Heart right ventricle (tissue), 16 donors: ENCODE results near the gene CIITA. TPM values are rescaled to one million over a fixed set of nuclear protein-coding genes. Genes with fewer than 3 reads are reported as not detected.

Source experiments
- ATAC-seq, 8 donors: fragments of 200-7000 bp; cut with Tn5 transposase; one replicate each; pipeline ENCODE4 v1.9.1; 2020; ENCODE audit warnings: mild to moderate bottlenecking in 8 of 8, moderate library complexity in 8 of 8, moderate number of reproducible peaks in 1 of 8
- DNase-seq, 2 donors: peaks; one replicate each; pipeline ENCODE4 v3.0.0-alpha.2; 2020
- H3K27ac ChIP-seq, 10 donors: fragments of 200-600 bp; sonication (generic) in 2 of 10; one replicate each; pipeline versions ENCODE4 v1.5.0 to v1.8.0; 2020 to 2022; ENCODE audit warnings: mild to moderate bottlenecking in 3 of 10
- H3K27me3 ChIP-seq, 7 donors: fragments of 200-600 bp; one replicate each; pipeline ENCODE4 v1.8.0; 2021 to 2022; ENCODE audit warnings: mild to moderate bottlenecking in 2 of 7
- H3K36me3 ChIP-seq, 9 donors: fragments of 200-600 bp; sonication (generic) in 1 of 9; one replicate each; pipeline versions ENCODE4 v1.5.0 to v1.8.0; 2020 to 2022; ENCODE audit warnings: mild to moderate bottlenecking in 2 of 9
- H3K4me1 ChIP-seq, 9 donors: fragments of 200-600 bp; sonication (generic) in 1 of 9; one replicate each; pipeline versions ENCODE4 v1.5.0 to v1.8.0; 2020 to 2022; ENCODE audit warnings: mild to moderate bottlenecking in 4 of 9
- H3K4me3 ChIP-seq, 10 donors: fragments of 200-600 bp; sonication (generic) in 2 of 10; one replicate each; pipeline versions ENCODE4 v1.5.0 to v1.8.0; 2020 to 2022; ENCODE audit warnings: mild to moderate bottlenecking in 7 of 10, moderate library complexity in 2 of 10
- H3K9me3 ChIP-seq, 11 donors: fragments of 200-600 bp in 10 of 11; sonication (generic) in 2 of 11; one replicate each; pipeline versions ENCODE4 v1.5.0 to v1.8.0; 2013 to 2022; ENCODE audit warnings: mild to moderate bottlenecking in 2 of 11, control low read depth in 1 of 11, moderate library complexity in 1 of 11
- WGBS, 2 donors: extraction: QIAGEN DNeasy Blood & Tissue Kit; methylation state at CpG; one replicate each; pipeline ENCODE4 v1.1.7; 2013; ENCODE audit warnings: inconsistent platforms in 1 of 2; 5-methylcytosine and 5-hydroxymethylcytosine counted together
- intact Hi-C, 10 donors: fragments of 100-400 bp; cut with DNase I; formaldehyde crosslinking; loops; one replicate each; pipeline versions ENCODE4 v1.11.1 to v1.14.2; 2022
- polyA plus RNA-seq, 2 donors: library from polyadenylated mRNA; stranded (reverse); fragments of 200-250 nt; gene quantifications; one replicate each; pipeline ENCODE4 v1.2.3, GENCODE V29; 2013
- total RNA-seq, 10 donors: library from RNA; stranded (reverse); fragmentation: NEBNext Ultra II Directional in 3 of 10; extraction: Animal tissue kit (Norgen Biotek cat#: 25700) in 3 of 10; gene quantifications; one replicate each; pipeline versions ENCODE4 v1.2.1 to v1.2.4, GENCODE V29; 2021 to 2023
- TF ChIP-seq, protein P1 (sequence below), 9 donors: fragments of 200-600 bp; sonication (generic) in 2 of 9; IDR thresholded peaks; one replicate each; pipeline versions ENCODE4 v1.5.0 to v1.8.0; 2021 to 2022; ENCODE audit warnings: antibody characterized with exemption in 9 of 9, mild to moderate bottlenecking in 5 of 9, moderate library complexity in 1 of 9
- donor health status: Arrhythmogenic right ventricular cardiomyopathy.
- donor health status: ischemic (EF 13 %, LVEDD 7.1; RV severe dilation, severe dysfunction).
- donor health status: healthy with polysubstance abuse.
- donor health status: DM: no; HTN: yes; CAD: no.
- donor health status: DM: no; HTN: no; CAD: no.
- donor health status: ischemic (EF 25% LVEDD 6.9; RV normal size, moderate dysfunction).
- donor health status: ischemic (EF 25% LVEDD 5.7; RV mildly dilated, moderate dysfunction).
- donor health status: healthy.
- donor health status: DM: yes; HTN: yes; CAD: no.
- donor health status: Ischemic cardiomyopathy.
- donor health status: ischemic (EF 35%, LVEDD 5.7; RV mildly dilated, moderate dysfunction).
- donor health status: nonischemic (EF 11% LVEDD 7.7; RV severe dilation, severe dysfunction).
- donor health status: DM: yes; HTN: yes; CAD: no.
- donor health status: PGD.
- donor health status: ischemic (EF 29% LVEDD 5.4; RV normal size, mild dysfunction).
- donor health status: nonischemic (EF 23%, LVEDD 6.1; RV moderate dilation, normal function).

CIITA gene
- total and polyA plus RNA-seq, 12 donors = 2.1 to 50.8 (median 8.7) TPM

DNA sequence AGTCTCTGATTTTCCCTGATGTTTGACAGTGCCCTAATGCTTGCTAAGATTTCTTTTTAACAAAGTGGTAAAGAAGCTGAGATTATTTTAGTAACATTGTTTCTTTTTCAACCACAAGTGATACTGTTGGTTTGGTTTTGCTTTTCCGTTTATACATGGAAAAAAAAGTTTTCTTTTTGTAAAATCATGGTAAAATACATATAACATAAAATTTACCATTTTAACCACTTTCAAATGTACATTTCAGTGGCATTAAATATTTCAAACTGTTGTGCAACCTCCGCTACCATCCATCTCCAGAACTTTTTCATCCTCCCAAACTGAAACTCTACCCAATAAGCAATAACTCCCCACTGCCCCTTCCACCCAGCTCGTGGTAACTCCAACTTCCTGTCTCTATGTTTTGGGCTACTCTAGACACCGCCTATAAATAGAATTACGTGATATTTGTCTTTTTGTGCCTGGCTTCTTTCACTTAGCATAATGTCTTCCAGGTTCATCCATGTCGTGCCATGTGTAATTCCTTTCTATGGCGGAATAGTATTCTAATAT is 4.6 kb downstream of the CIITA start:
- Histone ChIP-seq H3K9me3 (no peaks in the 10 kb centered on the region), H3K36me3 (peaks cover 0 to 28% (median 0%) of the 10 kb centered on the region in 9 donors), H3K27me3 (peaks cover 0 to 25% (median 20%) of the 10 kb centered on the region in 7 donors), H3K4me3 (peak overlapping the region in 1 of 10 donors; percentile 71), H3K27ac (peak overlapping the region in 2 of 10 donors; percentile 83 to 88), H3K4me1 (peaks cover 4 to 91% (median 22%) of the 10 kb centered on the region in 9 donors)
- 66 to 70% methylated on average over 7 of the region's 7 CpGs for WGBS, 2 donors
- intact Hi-C loops = loop anchor here in 1 of 10 donors (10.0 kb wide), 1 partner anchor 107 kb away; no protein-coding TSS in a partner anchor
- ATAC-seq (no peak), DNase-seq (no peak)
- TF ChIP-seq, protein P1, sequence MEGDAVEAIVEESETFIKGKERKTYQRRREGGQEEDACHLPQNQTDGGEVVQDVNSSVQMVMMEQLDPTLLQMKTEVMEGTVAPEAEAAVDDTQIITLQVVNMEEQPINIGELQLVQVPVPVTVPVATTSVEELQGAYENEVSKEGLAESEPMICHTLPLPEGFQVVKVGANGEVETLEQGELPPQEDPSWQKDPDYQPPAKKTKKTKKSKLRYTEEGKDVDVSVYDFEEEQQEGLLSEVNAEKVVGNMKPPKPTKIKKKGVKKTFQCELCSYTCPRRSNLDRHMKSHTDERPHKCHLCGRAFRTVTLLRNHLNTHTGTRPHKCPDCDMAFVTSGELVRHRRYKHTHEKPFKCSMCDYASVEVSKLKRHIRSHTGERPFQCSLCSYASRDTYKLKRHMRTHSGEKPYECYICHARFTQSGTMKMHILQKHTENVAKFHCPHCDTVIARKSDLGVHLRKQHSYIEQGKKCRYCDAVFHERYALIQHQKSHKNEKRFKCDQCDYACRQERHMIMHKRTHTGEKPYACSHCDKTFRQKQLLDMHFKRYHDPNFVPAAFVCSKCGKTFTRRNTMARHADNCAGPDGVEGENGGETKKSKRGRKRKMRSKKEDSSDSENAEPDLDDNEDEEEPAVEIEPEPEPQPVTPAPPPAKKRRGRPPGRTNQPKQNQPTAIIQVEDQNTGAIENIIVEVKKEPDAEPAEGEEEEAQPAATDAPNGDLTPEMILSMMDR (IDR thresholded peaks at IDR 0.05) = no peak

DNA sequence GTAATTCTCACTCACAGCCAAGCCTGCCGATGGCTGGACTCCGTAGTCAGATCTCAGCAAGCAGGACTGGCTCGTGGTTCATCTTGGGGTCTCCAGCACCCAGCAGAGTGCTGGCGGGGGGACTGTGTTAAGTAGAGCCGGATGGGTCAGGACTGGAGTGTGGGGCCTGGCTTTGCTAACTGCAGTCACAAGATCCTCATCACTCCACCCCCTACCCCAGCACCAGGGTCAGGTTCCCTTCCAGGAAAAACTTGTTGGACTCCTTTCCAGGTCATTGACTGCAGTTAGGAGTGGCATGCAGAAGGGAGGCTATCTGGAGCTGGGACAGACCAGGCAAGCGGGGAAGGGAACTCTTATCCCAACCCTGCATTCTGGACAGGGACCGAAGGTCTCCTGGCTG is 6.0 kb downstream of the CIITA start:
- 77 to 87% methylated on average over 7 of the region's 7 CpGs for WGBS, 2 donors
- no peak for DNase-seq
- Histone ChIP-seq H3K9me3 (no peaks in the 10 kb centered on the region), H3K36me3 (peaks cover 0 to 42% (median 0%) of the 10 kb centered on the region in 9 donors), H3K27ac (no peak overlapping the region), H3K4me3 (no peak overlapping the region), H3K4me1 (peaks cover 4 to 94% (median 20%) of the 10 kb centered on the region in 9 donors), H3K27me3 (peaks cover 0 to 25% (median 17%) of the 10 kb centered on the region in 7 donors)
- TF ChIP-seq, protein P1 (IDR thresholded peaks at IDR 0.05) = no peak
- ATAC-seq = peak in 1 of 8 donors; percentile 19
- intact Hi-C loops = loop anchor here in 1 of 10 donors (10.0 kb wide), 1 partner anchor 108 kb away; no protein-coding TSS in a partner anchor

DNA sequence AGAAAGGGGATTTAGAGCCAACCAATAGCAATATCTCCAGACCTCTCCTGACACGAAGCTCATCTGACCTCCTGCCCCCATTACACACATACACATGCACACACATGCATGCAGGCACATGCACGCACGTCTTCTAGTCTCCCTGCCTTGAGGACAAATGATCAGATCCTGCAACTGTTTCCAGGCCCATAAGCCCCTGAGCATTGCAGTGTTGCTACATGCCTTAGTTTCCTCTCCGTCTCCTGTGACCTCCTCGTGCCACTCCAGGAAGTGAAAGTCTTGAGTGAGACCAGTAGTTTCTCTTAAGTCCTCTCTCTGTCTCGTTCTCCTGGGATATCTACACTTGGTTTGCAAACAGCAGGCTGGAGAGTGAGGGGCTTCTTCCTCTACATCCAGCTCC is 8.2 kb downstream of the CIITA start:
- TF ChIP-seq, protein P1 (IDR thresholded peaks at IDR 0.05) = no peak
- peaks cover 0 to 43% (median 0%) of the 10 kb centered on the region in 9 donors for H3K36me3 ChIP-seq
- ATAC-seq (peak in 2 of 8 donors; percentile 13 to 41), DNase-seq (no peak)
- peaks cover 0 to 98% (median 8%) of the 10 kb centered on the region in 9 donors for H3K4me1 ChIP-seq
- no peak overlapping the region for H3K4me3 ChIP-seq
- peak overlapping the region in 1 of 10 donors; percentile 56 for H3K27ac ChIP-seq
- no peaks in the 10 kb centered on the region for H3K9me3 ChIP-seq
- H3K27me3 ChIP-seq = peaks cover 0 to 3% (median 1%) of the 10 kb centered on the region in 7 donors
- intact Hi-C loops = loop anchor here in 1 of 10 donors (10.0 kb wide), 1 partner anchor 110 kb away; no protein-coding TSS in a partner anchor
- WGBS, 2 donors = 60 to 65% methylated on average over 6 of the region's 6 CpGs

DNA sequence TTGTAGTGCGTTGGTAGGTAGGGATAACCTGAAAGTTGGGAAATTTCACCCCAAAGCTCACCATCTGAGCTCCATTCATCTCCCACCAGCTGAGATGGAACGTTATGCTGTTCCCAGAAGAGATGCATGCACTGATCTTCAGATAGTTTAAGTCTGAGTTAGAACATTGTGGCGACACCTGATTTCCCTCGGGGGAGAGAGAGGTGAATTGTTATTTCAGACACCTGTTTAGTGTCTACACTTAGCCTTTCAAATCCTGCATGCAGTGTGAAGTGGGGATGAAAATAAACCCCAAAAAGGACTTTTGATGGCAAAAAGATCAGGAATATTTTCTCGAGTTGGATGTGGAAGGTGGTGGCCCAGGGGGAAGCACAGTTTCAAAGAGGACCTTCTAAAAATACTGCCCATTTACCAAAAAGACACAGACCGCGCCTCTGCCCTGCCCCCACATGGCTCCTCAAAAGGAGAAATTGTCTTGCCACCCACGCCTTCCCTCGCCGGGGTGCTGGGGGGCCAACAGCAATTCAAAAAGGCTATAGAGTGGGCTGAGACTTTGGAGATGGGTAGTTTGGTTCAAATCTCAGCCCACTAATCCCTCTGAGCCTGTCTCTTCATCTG is 11.4 kb downstream of the CIITA start:
- Histone ChIP-seq H3K36me3 (peaks cover 0 to 39% (median 0%) of the 10 kb centered on the region in 9 donors), H3K4me1 (peaks cover 0 to 93% (median under 1%) of the 10 kb centered on the region in 9 donors), H3K27ac (peak overlapping the region in 1 of 10 donors; percentile 74), H3K4me3 (no peak overlapping the region), H3K9me3 (no peaks in the 10 kb centered on the region), H3K27me3 (no peaks in the 10 kb centered on the region)
- intact Hi-C loops = loop anchor here in 1 of 10 donors (10.0 kb wide), 1 partner anchor 114 kb away; no protein-coding TSS in a partner anchor
- DNase-seq = no peak
- TF ChIP-seq, protein P1 (IDR thresholded peaks at IDR 0.05) = no peak
- peak in 1 of 8 donors; percentile 33 for ATAC-seq
- WGBS, 2 donors = 69 to 74% methylated on average over 10 of the region's 10 CpGs
